Activated B cell treated with CpG ODN at 0.5 μM for 24 hours (primary cell): ENCODE results near the gene MARCHF11. TPM values are rescaled to one million over a fixed set of nuclear protein-coding genes. Genes with fewer than 3 reads are reported as not detected.

Experiments used
- ATAC-seq: fragments of 200-7000 bp; cut with Tn5 transposase; one replicate; pipeline ENCODE4 v1.10.0; 2021; ENCODE audit warnings: low read depth, mild to moderate bottlenecking, moderate library complexity
- CTCF ChIA-PET: fragments of 350-600 bp; sonication (Branson Sonifier 250); formaldehyde crosslinking; loops from one replicate; lab custom pipeline; 2021; ENCODE audit warnings: antibody characterized with exemption; lab: Charles Lee
- POLR2A ChIA-PET: fragments of 350-600 bp; sonication (Branson Sonifier 250); formaldehyde crosslinking; loops from one replicate; lab custom pipeline; 2021; ENCODE audit warnings: antibody characterized with exemption; lab: Charles Lee
- DNase-seq: peaks from one replicate; pipeline ENCODE4 v3.0.0; 2022
- H3K27ac Mint-ChIP-seq: one replicate; pipeline ENCODE4 v1.8.0; 2020; ENCODE audit warnings: mixed read lengths
- H3K27me3 Mint-ChIP-seq: one replicate; pipeline ENCODE4 v1.8.0; 2021; ENCODE audit warnings: mixed read lengths
- H3K36me3 Mint-ChIP-seq: one replicate; pipeline ENCODE4 v1.8.0; 2021; ENCODE audit warnings: low read depth, mixed read lengths
- H3K4me1 Mint-ChIP-seq: one replicate; pipeline ENCODE4 v1.8.0; 2021; ENCODE audit warnings: mixed read lengths
- H3K4me3 Mint-ChIP-seq: one replicate; pipeline ENCODE4 v1.8.0; 2020; ENCODE audit warnings: mild to moderate bottlenecking, mixed read lengths
- H3K9me3 Mint-ChIP-seq: one replicate; pipeline ENCODE4 v1.8.0; 2020; ENCODE audit warnings: mixed read lengths
- CTCF ChIP-seq: fragments of 200-600 bp; IDR thresholded peaks from one replicate; pipeline ENCODE4 v1.8.0; 2022; ENCODE audit warnings: antibody characterized with exemption, mild to moderate bottlenecking
- intact Hi-C: fragments of 100-400 bp; cut with micrococcal nuclease; formaldehyde crosslinking; loops from one replicate; pipeline ENCODE4 v1.15.1; 2024
- total RNA-seq: library from RNA; stranded (reverse); gene quantifications from 2 replicates; pipeline ENCODE4 v1.2.3, GENCODE V29; 2022

The MARCHF11 gene
- total RNA-seq, 1 donor from 2014 or later, result not detected

- H3K4me3 Mint-ChIP-seq, result no peak overlapping the region
- no peaks in the 10 kb centered on the region for H3K9me3 Mint-ChIP-seq
- ChIA-PET CTCF (no interaction called here), POLR2A (no interaction called here)
- H3K27me3 Mint-ChIP-seq, result no peaks in the 10 kb centered on the region
- no peaks in the 10 kb centered on the region for H3K4me1 Mint-ChIP-seq
- DNase-seq, result no peak
- intact Hi-C loops, result no loop called here
- TF ChIP-seq CTCF, result no peak
- no peaks in the 10 kb centered on the region for H3K36me3 Mint-ChIP-seq
- no peak for ATAC-seq
- H3K27ac Mint-ChIP-seq, result no peak overlapping the region
Measured at GRCh38 chr5:16051246-16051755, 128.3 kb downstream of the MARCHF11 start.

- intact Hi-C loops, result no loop called here
Measured at GRCh38 chr5:16050414-16050813, 129.2 kb downstream of the MARCHF11 start.

GRCh38 chr5:16049761-16050160 is 129.8 kb downstream of the MARCHF11 start:
- no peak overlapping the region for H3K27ac Mint-ChIP-seq
- no peak for TF ChIP-seq CTCF
- H3K36me3 Mint-ChIP-seq, result no peaks in the 10 kb centered on the region
- no peaks in the 10 kb centered on the region for H3K27me3 Mint-ChIP-seq
- ATAC-seq (no peak), DNase-seq (no peak)
- CTCF ChIA-PET, result no interaction called here
- intact Hi-C loops, result no loop called here
- H3K9me3 Mint-ChIP-seq, result no peaks in the 10 kb centered on the region
- POLR2A ChIA-PET, result no interaction called here
- H3K4me3 Mint-ChIP-seq, result no peak overlapping the region
- no peaks in the 10 kb centered on the region for H3K4me1 Mint-ChIP-seq

More at GRCh38 chr5:16050414-16050813, 129.2 kb downstream of the MARCHF11 start:
- Mint-ChIP-seq H3K4me3 (no peak overlapping the region), H3K36me3 (no peaks in the 10 kb centered on the region), H3K9me3 (no peaks in the 10 kb centered on the region), H3K27ac (no peak overlapping the region), H3K4me1 (no peaks in the 10 kb centered on the region), H3K27me3 (no peaks in the 10 kb centered on the region)
- ChIA-PET POLR2A (no interaction called here), CTCF (no interaction called here)
- ATAC-seq (no peak), DNase-seq (no peak)
- no peak for TF ChIP-seq CTCF

GRCh38 chr5:16048132-16048531 is 131.5 kb downstream of the MARCHF11 start:
- TF ChIP-seq CTCF, result no peak
- ChIA-PET POLR2A (no interaction called here), CTCF (no interaction called here)
- Mint-ChIP-seq H3K27me3 (no peaks in the 10 kb centered on the region), H3K36me3 (no peaks in the 10 kb centered on the region), H3K27ac (no peak overlapping the region), H3K9me3 (no peaks in the 10 kb centered on the region), H3K4me3 (no peak overlapping the region), H3K4me1 (no peaks in the 10 kb centered on the region)
- intact Hi-C loops, result no loop called here
- ATAC-seq, result no peak
- no peak for DNase-seq

GRCh38 chr5:16043349-16043965 is 136.1 kb downstream of the MARCHF11 start:
- no peaks in the 10 kb centered on the region for H3K9me3 Mint-ChIP-seq
- ChIA-PET CTCF (no interaction called here), POLR2A (no interaction called here)
- TF ChIP-seq CTCF, result no peak
- intact Hi-C loops, result no loop called here
- H3K27ac Mint-ChIP-seq, result no peak overlapping the region
- no peaks in the 10 kb centered on the region for H3K27me3 Mint-ChIP-seq
- ATAC-seq (no peak), DNase-seq (no peak)
- no peaks in the 10 kb centered on the region for H3K4me1 Mint-ChIP-seq
- no peak overlapping the region for H3K4me3 Mint-ChIP-seq
- no peaks in the 10 kb centered on the region for H3K36me3 Mint-ChIP-seq
